Measurements from ENCODE around the gene PFDN1. TPM values are rescaled to one million over a fixed set of nuclear protein-coding genes. Genes with fewer than 3 reads are reported as not detected.

PFDN1 gene
- total RNA-seq, 1 donor from 2014 or later, result 135 TPM

GRCh38 chr5:140260089-140260656 is 42.7 kb downstream of the PFDN1 start:
- Histone ChIP-seq H3K4me1 (peaks cover 0 to 5% of the 10 kb centered on the region in 2 donors), H3K9me3 (no peaks in the 10 kb centered on the region), H3K27me3 (no peaks in the 10 kb centered on the region), H3K36me3 (no peaks in the 10 kb centered on the region), H3K27ac (peak overlapping the region in 1 of 2 donors; percentile 12), H3K4me3 (no peak overlapping the region)
- no peak for TF ChIP-seq CTCF (IDR thresholded peaks at IDR 0.05)
- no peak for DNase-seq (ENCODE audit: low spot score in 2 of 2)
- intact Hi-C loops (cut with DNase I), result loop anchor here (2.0 to 5.0 kb wide), 3 partner anchors 15 to 87 kb away; partner anchors contain the start of genes HBEGF and PFDN1

- Histone ChIP-seq H3K27me3 (no peaks in the 10 kb centered on the region), H3K4me3 (no peak overlapping the region), H3K36me3 (no peaks in the 10 kb centered on the region), H3K4me1 (peaks cover 0 to 5% of the 10 kb centered on the region in 2 donors), H3K27ac (no peak overlapping the region), H3K9me3 (no peaks in the 10 kb centered on the region)
- no peak for TF ChIP-seq CTCF (IDR thresholded peaks at IDR 0.05)
- intact Hi-C loops (cut with DNase I), result no loop called here
- DNase-seq (ENCODE audit: low spot score in 2 of 2), result no peak
These were observed 43.4 kb downstream of the PFDN1 start for GRCh38 chr5:140259500-140259899.

- peaks cover 0 to 5% of the 10 kb centered on the region in 2 donors for H3K4me1 ChIP-seq
- H3K4me3 ChIP-seq, result no peak overlapping the region
- H3K36me3 ChIP-seq, result no peaks in the 10 kb centered on the region
- H3K9me3 ChIP-seq, result no peaks in the 10 kb centered on the region
- no peak for DNase-seq (ENCODE audit: low spot score in 2 of 2)
- TF ChIP-seq CTCF (IDR thresholded peaks at IDR 0.05), result no peak
- H3K27me3 ChIP-seq, result no peaks in the 10 kb centered on the region
- no peak overlapping the region for H3K27ac ChIP-seq
- intact Hi-C loops (cut with DNase I), result no loop called here
These were observed 44.0 kb downstream of the PFDN1 start for GRCh38 chr5:140258873-140259272.

- intact Hi-C loops (cut with DNase I), result no loop called here
- no peak for DNase-seq (ENCODE audit: low spot score in 2 of 2)
- no peak for TF ChIP-seq CTCF (IDR thresholded peaks at IDR 0.05)
- H3K27me3 ChIP-seq, result no peaks in the 10 kb centered on the region
- H3K4me3 ChIP-seq, result no peak overlapping the region
- no peaks in the 10 kb centered on the region for H3K9me3 ChIP-seq
- peaks cover 0 to 5% of the 10 kb centered on the region in 2 donors for H3K4me1 ChIP-seq
- no peak overlapping the region for H3K27ac ChIP-seq
- H3K36me3 ChIP-seq, result no peaks in the 10 kb centered on the region
These were observed 44.9 kb downstream of the PFDN1 start for GRCh38 chr5:140258016-140258415.

GRCh38 chr5:140256726-140257125 is 46.2 kb downstream of the PFDN1 start:
- Histone ChIP-seq H3K27ac (no peak overlapping the region), H3K4me1 (peaks cover 0 to 2% of the 10 kb centered on the region in 2 donors), H3K27me3 (no peaks in the 10 kb centered on the region)

More at GRCh38 chr5:140256726-140257125, 46.2 kb downstream of the PFDN1 start:
- Histone ChIP-seq H3K36me3 (no peaks in the 10 kb centered on the region), H3K9me3 (no peaks in the 10 kb centered on the region), H3K4me3 (no peak overlapping the region)
- intact Hi-C loops (cut with DNase I), result no loop called here
- no peak for DNase-seq (ENCODE audit: low spot score in 2 of 2)
- no peak for TF ChIP-seq CTCF (IDR thresholded peaks at IDR 0.05)
